Left ventricle myocardium superior (tissue), 1 donor: ENCODE results near the gene KIF3A. TPM values are rescaled to one million over a fixed set of nuclear protein-coding genes. Genes with fewer than 3 reads are reported as not detected.

Experiments used
- ATAC-seq: fragments of 200-7000 bp; cut with Tn5 transposase; one replicate; pipeline ENCODE4 v1.9.1; 2020; ENCODE audit warnings: mild to moderate bottlenecking, moderate library complexity
- DNase-seq: peaks from one replicate; pipeline ENCODE4 v3.0.0-alpha.2; 2020
- intact Hi-C: fragments of 100-400 bp; cut with micrococcal nuclease; formaldehyde crosslinking; loops from one replicate; pipeline ENCODE4 v1.11.0; 2022
- total RNA-seq: library from RNA; stranded (reverse); fragmentation: NEBNext Ultra II Directional; extraction: Animal tissue kit (Norgen Biotek cat#: 25700); gene quantifications from one replicate; pipeline ENCODE4 v1.2.1, GENCODE V29; 2021
- donor health status: DM: no; HTN: yes; CAD: no; lungs with severe emphysema.

The KIF3A gene
- total RNA-seq, 1 donor from 2014 or later = 12.4 TPM

- no peak for DNase-seq
- intact Hi-C loops = no loop called here
- ATAC-seq = no peak
Measured at GRCh38 chr5:132686193-132686592, 51.2 kb downstream of the KIF3A start.

GRCh38 chr5:132684922-132685720, 52.2 kb downstream of the KIF3A start:
- ATAC-seq = no peak
- intact Hi-C loops = no loop called here
- no peak for DNase-seq

- DNase-seq (no peak), ATAC-seq (no peak)
Measured at GRCh38 chr5:132684491-132684890, 52.9 kb downstream of the KIF3A start.

GRCh38 chr5:132681983-132682382, 55.4 kb downstream of the KIF3A start:
- DNase-seq (no peak), ATAC-seq (no peak)
- intact Hi-C loops = no loop called here

More at GRCh38 chr5:132684491-132684890, 52.9 kb downstream of the KIF3A start:
- intact Hi-C loops = no loop called here

GRCh38 chr5:132681476-132681831, 55.9 kb downstream of the KIF3A start:
- intact Hi-C loops = no loop called here
- no peak for DNase-seq
- ATAC-seq = no peak

GRCh38 chr5:132680780-132681475, 56.4 kb downstream of the KIF3A start:
- no peak for DNase-seq
- ATAC-seq = no peak
- intact Hi-C loops = no loop called here

GRCh38 chr5:132679717-132680380, 57.5 kb downstream of the KIF3A start:
- intact Hi-C loops = no loop called here
- DNase-seq = no peak
- ATAC-seq = no peak

GRCh38 chr5:132679166-132679565, 58.2 kb downstream of the KIF3A start:
- ATAC-seq (no peak), DNase-seq (no peak)
- intact Hi-C loops = no loop called here

- DNase-seq = no peak
- intact Hi-C loops = no loop called here
Measured at GRCh38 chr5:132678735-132679134, 58.6 kb downstream of the KIF3A start.

GRCh38 chr5:132677682-132678400, 59.5 kb downstream of the KIF3A start:
- intact Hi-C loops = no loop called here

More at GRCh38 chr5:132678735-132679134, 58.6 kb downstream of the KIF3A start:
- ATAC-seq = no peak

GRCh38 chr5:132677191-132677590, 60.2 kb downstream of the KIF3A start:
- intact Hi-C loops = no loop called here
- DNase-seq = no peak

More at GRCh38 chr5:132677682-132678400, 59.5 kb downstream of the KIF3A start:
- ATAC-seq = no peak
- DNase-seq = no peak

GRCh38 chr5:132675936-132676689, 61.2 kb downstream of the KIF3A start:
- DNase-seq (no peak), ATAC-seq (no peak)
- intact Hi-C loops = no loop called here

More at GRCh38 chr5:132677191-132677590, 60.2 kb downstream of the KIF3A start:
- ATAC-seq = peak; percentile 46

GRCh38 chr5:132674671-132675506, 62.5 kb downstream of the KIF3A start:
- DNase-seq = no peak
- peak; percentile 48 for ATAC-seq
- intact Hi-C loops = no loop called here

GRCh38 chr5:132673939-132674630, 63.3 kb downstream of the KIF3A start, which contains the start of gene IL4:
Gene IL4 (plus strand): TSS chr5:132673989. CDS start chr5:132674051, 62 bp downstream.
- DNase-seq = no peak
- ATAC-seq = no peak
- intact Hi-C loops = no loop called here

- ATAC-seq (no peak), DNase-seq (no peak)
- intact Hi-C loops = no loop called here
Measured at GRCh38 chr5:132673488-132673887, 63.9 kb downstream of the KIF3A start.

- DNase-seq (no peak), ATAC-seq (no peak)
Measured at GRCh38 chr5:132671000-132671399, 66.3 kb downstream of the KIF3A start.

More at GRCh38 chr5:132671000-132671399, 66.3 kb downstream of the KIF3A start:
- intact Hi-C loops = no loop called here
